ENCODE data around the gene PRAME.

DNA sequence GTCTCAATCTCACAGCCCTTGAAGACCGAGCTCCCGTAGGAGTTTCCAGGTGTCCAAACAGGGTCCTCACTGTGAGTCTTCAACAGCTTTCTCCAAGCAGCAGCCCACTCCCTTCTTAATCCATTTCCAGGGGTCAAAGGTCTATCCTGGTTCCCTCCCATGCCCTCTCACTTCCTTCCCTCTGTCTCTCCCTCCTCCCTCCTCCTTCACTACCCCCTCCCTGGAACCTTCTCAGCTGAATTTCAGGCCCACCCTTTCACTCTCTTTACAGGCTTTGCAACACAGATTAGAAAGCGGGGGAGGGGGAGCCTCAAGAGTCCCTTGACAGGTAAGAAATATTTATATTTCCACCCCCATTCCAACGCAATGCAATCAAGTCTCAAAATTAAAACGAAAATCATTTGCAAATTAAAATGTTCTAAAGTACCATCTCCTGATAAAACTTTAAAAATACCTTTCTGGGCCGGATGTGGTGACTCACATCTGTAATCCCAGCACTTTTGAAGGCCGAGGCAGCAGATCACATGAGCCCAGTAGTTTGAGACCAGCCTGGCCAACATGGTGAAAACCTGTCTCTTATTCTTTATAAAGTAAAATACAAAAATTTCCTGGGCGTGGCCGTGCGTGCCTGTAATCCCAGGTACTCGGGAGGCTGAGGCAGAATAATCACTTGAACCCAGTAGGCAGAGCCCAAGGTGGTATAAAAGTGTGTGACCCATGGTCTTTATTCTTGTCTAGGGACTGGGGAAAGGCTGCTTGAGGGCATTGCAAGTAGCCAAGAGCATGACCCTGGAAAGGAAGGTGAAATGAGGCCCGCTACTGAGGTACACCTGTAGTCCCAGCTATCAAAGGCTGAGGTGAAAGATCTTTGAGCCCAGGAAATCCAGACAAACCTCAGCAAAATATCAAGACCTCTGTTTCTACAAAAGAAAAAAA, 38.1 kb downstream of the PRAME start:
- TF ChIP-seq EZH2 (IDR thresholded peaks at IDR 0.05; ENCODE audit: insufficient read depth, low read length) (no peak), CTCF (IDR thresholded peaks at IDR 0.05; ENCODE audit: insufficient read depth, low read depth, low read length) (no peak)

Data from astrocyte (in vitro differentiated cells and primary cell).